Measurements from ENCODE around the gene ELOB. TPM values are rescaled to one million over a fixed set of nuclear protein-coding genes. Genes with fewer than 3 reads are reported as not detected.

ELOB gene
- total and polyA plus RNA-seq, 10 of the 15 experiments (the other 5 are each of a cell fraction or from before 2014, with no cell fraction given): 86.9 to 823 (median 263) TPM

DNA sequence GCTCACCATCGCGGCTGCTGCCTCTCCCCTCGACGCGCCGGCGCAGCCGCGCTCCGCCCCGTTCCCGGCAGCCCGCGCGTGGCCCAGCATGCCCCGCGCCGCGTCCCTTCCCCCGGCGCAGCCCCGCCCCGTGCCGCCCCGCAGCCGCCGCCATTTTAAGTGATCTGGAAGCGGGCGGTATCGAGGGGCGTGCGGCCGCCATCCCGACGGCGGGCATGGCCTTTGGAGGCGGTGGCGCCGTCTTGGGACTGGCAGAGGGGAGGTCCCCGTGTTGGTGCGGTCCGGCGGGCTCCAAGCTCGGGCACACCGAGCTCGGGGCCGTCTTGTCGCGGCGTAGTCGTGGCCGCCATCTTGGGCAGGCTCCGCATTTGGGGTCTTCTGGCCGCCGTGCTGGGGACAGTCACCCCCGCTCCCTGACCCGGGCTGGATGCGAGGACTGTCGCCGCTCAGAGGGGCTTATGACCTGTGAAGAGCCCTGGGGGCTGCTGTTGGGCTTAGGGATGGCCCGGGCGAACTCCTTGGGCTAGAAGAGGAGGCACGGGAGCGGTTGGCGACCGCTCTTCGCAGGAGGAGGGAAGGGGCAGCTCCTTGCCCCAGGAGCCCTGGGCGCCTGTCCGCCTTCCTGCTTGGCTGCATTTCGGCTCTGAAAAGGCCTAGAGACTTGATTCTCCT lies at the start of gene ELOB (continued):
- no peak for TF ChIP-seq HDAC6 (IDR thresholded peaks at IDR 0.05; ENCODE audit: unreplicated experiment)
- no peak for TF ChIP-seq IRF4 (IDR thresholded peaks at IDR 0.05; ENCODE audit: low read depth, low read length)
- TF ChIP-seq TCF7 (IDR thresholded peaks at IDR 0.05; ENCODE audit: borderline replicate concordance): no peak
- TF ChIP-seq, protein P1, sequence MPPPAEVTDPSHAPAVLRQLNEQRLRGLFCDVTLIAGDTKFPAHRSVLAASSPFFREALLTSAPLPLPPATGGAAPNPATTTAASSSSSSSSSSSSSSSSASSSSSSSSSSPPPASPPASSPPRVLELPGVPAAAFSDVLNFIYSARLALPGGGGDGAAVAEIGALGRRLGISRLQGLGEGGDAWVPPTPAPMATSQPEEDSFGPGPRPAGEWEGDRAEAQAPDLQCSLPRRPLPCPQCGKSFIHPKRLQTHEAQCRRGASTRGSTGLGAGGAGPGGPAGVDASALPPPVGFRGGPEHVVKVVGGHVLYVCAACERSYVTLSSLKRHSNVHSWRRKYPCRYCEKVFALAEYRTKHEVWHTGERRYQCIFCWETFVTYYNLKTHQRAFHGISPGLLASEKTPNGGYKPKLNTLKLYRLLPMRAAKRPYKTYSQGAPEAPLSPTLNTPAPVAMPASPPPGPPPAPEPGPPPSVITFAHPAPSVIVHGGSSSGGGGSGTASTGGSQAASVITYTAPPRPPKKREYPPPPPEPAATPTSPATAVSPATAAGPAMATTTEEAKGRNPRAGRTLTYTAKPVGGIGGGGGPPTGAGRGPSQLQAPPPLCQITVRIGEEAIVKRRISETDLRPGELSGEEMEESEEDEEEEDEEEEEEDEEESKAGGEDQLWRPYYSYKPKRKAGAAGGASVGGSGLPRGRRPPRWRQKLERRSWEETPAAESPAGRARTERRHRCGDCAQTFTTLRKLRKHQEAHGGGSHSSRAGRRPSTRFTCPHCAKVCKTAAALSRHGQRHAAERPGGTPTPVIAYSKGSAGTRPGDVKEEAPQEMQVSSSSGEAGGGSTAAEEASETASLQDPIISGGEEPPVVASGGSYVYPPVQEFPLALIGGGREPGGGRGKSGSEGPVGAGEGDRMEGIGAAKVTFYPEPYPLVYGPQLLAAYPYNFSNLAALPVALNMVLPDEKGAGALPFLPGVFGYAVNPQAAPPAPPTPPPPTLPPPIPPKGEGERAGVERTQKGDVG (CRISPR knock-in tag; IDR thresholded peaks at IDR 0.05): no peak
- TF ChIP-seq NFIC (IDR thresholded peaks at IDR 0.05; ENCODE audit: low read depth, low read length): no peak
- peak; percentile 52 for TF ChIP-seq NBN (IDR thresholded peaks at IDR 0.05)
- TF ChIP-seq DPF2 (IDR thresholded peaks at IDR 0.05): no peak; the same call in 1 of the 2 replicates
- TF ChIP-seq, protein P2, sequence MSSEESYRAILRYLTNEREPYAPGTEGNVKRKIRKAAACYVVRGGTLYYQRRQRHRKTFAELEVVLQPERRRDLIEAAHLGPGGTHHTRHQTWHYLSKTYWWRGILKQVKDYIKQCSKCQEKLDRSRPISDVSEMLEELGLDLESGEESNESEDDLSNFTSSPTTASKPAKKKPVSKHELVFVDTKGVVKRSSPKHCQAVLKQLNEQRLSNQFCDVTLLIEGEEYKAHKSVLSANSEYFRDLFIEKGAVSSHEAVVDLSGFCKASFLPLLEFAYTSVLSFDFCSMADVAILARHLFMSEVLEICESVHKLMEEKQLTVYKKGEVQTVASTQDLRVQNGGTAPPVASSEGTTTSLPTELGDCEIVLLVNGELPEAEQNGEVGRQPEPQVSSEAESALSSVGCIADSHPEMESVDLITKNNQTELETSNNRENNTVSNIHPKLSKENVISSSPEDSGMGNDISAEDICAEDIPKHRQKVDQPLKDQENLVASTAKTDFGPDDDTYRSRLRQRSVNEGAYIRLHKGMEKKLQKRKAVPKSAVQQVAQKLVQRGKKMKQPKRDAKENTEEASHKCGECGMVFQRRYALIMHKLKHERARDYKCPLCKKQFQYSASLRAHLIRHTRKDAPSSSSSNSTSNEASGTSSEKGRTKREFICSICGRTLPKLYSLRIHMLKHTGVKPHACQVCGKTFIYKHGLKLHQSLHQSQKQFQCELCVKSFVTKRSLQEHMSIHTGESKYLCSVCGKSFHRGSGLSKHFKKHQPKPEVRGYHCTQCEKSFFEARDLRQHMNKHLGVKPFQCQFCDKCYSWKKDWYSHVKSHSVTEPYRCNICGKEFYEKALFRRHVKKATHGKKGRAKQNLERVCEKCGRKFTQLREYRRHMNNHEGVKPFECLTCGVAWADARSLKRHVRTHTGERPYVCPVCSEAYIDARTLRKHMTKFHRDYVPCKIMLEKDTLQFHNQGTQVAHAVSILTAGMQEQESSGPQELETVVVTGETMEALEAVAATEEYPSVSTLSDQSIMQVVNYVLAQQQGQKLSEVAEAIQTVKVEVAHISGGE (CRISPR knock-in tag; IDR thresholded peaks at IDR 0.05): no peak
- no peak for TF ChIP-seq CBX5 (IDR thresholded peaks at IDR 0.05; ENCODE audit: low read depth)
- no peak for TF ChIP-seq NFYB (IDR thresholded peaks at IDR 0.05; ENCODE audit: insufficient read depth, low read depth, low read length)
- TF ChIP-seq, protein P3, sequence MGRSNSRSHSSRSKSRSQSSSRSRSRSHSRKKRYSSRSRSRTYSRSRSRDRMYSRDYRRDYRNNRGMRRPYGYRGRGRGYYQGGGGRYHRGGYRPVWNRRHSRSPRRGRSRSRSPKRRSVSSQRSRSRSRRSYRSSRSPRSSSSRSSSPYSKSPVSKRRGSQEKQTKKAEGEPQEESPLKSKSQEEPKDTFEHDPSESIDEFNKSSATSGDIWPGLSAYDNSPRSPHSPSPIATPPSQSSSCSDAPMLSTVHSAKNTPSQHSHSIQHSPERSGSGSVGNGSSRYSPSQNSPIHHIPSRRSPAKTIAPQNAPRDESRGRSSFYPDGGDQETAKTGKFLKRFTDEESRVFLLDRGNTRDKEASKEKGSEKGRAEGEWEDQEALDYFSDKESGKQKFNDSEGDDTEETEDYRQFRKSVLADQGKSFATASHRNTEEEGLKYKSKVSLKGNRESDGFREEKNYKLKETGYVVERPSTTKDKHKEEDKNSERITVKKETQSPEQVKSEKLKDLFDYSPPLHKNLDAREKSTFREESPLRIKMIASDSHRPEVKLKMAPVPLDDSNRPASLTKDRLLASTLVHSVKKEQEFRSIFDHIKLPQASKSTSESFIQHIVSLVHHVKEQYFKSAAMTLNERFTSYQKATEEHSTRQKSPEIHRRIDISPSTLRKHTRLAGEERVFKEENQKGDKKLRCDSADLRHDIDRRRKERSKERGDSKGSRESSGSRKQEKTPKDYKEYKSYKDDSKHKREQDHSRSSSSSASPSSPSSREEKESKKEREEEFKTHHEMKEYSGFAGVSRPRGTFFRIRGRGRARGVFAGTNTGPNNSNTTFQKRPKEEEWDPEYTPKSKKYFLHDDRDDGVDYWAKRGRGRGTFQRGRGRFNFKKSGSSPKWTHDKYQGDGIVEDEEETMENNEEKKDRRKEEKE (IDR thresholded peaks at IDR 0.05): no peak
- TF ChIP-seq, protein P4, sequence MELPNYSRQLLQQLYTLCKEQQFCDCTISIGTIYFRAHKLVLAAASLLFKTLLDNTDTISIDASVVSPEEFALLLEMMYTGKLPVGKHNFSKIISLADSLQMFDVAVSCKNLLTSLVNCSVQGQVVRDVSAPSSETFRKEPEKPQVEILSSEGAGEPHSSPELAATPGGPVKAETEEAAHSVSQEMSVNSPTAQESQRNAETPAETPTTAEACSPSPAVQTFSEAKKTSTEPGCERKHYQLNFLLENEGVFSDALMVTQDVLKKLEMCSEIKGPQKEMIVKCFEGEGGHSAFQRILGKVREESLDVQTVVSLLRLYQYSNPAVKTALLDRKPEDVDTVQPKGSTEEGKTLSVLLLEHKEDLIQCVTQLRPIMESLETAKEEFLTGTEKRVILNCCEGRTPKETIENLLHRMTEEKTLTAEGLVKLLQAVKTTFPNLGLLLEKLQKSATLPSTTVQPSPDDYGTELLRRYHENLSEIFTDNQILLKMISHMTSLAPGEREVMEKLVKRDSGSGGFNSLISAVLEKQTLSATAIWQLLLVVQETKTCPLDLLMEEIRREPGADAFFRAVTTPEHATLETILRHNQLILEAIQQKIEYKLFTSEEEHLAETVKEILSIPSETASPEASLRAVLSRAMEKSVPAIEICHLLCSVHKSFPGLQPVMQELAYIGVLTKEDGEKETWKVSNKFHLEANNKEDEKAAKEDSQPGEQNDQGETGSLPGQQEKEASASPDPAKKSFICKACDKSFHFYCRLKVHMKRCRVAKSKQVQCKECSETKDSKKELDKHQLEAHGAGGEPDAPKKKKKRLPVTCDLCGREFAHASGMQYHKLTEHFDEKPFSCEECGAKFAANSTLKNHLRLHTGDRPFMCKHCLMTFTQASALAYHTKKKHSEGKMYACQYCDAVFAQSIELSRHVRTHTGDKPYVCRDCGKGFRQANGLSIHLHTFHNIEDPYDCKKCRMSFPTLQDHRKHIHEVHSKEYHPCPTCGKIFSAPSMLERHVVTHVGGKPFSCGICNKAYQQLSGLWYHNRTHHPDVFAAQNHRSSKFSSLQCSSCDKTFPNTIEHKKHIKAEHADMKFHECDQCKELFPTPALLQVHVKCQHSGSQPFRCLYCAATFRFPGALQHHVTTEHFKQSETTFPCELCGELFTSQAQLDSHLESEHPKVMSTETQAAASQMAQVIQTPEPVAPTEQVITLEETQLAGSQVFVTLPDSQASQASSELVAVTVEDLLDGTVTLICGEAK (IDR thresholded peaks at IDR 0.05; ENCODE audit: borderline replicate concordance): no peak
- TF ChIP-seq FOS (IDR thresholded peaks at IDR 0.05; ENCODE audit: borderline replicate concordance, extremely low read depth, insufficient read length): no peak
- TF ChIP-seq JUND (IDR thresholded peaks at IDR 0.05; ENCODE audit: low read depth, low read length): no peak
- peak; percentile 53 for TF ChIP-seq NRF1 (conservative IDR thresholded peaks at IDR 0.05; ENCODE audit: low read depth, low read length)
